Parathyroid adenoma (tissue), 2 donors: ENCODE results near the gene PKD1L1.

Experiments used
- H2AFZ ChIP-seq: fragments of 300-600 bp; sonication (generic); one replicate; pipeline ENCODE4 v1.7.0; 2017; ENCODE audit warnings: antibody characterized with exemption, mild to moderate bottlenecking
- H3K27ac ChIP-seq: fragments of 300-600 bp; sonication (generic); one replicate; pipeline ENCODE4 v1.7.0; 2017
- H3K27me3 ChIP-seq: fragments of 300-600 bp; sonication (generic); one replicate; pipeline ENCODE4 v1.7.0; 2017; ENCODE audit warnings: low read length; ENCODE audit not compliant: control insufficient read depth, insufficient read depth
- H3K36me3 ChIP-seq: fragments of 300-600 bp; sonication (generic); one replicate; pipeline ENCODE4 v1.7.0; 2017; ENCODE audit warnings: low read length; ENCODE audit not compliant: control insufficient read depth, insufficient read depth
- H3K4me1 ChIP-seq: fragments of 300-600 bp; sonication (generic); one replicate; pipeline ENCODE4 v1.7.0; 2017; ENCODE audit warnings: control low read depth
- H3K4me2 ChIP-seq: fragments of 300-600 bp; sonication (generic); one replicate; pipeline ENCODE4 v1.7.0; 2017; ENCODE audit warnings: low read length
- H3K4me3 ChIP-seq: fragments of 300-600 bp; sonication (generic); one replicate; pipeline ENCODE4 v1.7.0; 2017; ENCODE audit warnings: low read depth, low read length
- H3K79me2 ChIP-seq: fragments of 300-600 bp; sonication (generic); one replicate; pipeline ENCODE4 v1.7.0; 2017; ENCODE audit warnings: control low read depth
- H3K9ac ChIP-seq: fragments of 300-600 bp; sonication (generic); one replicate; pipeline ENCODE4 v1.7.0; 2017; ENCODE audit warnings: mild to moderate bottlenecking
- H3K9me3 ChIP-seq: fragments of 300-600 bp; sonication (generic); one replicate; pipeline ENCODE4 v1.7.0; 2017; ENCODE audit warnings: low read length; ENCODE audit not compliant: control insufficient read depth
- CTCF ChIP-seq: fragments of 300-600 bp; sonication (generic); IDR thresholded peaks from one replicate; pipeline ENCODE4 v1.7.0; 2017; ENCODE audit warnings: antibody characterized with exemption, mild to moderate bottlenecking
- donor health status: primary hyperparathyroidism.

PKD1L1 gene

GRCh38 chr7:47941136-47941844 lies 7.0 kb downstream of the PKD1L1 start:
- TF ChIP-seq CTCF, result no peak
- no peaks in the 10 kb centered on the region for H3K27me3 ChIP-seq
- H3K36me3 ChIP-seq, result no peaks in the 10 kb centered on the region
- no peaks in the 10 kb centered on the region for H3K79me2 ChIP-seq
- peak overlapping the region; percentile 33 for H3K27ac ChIP-seq
- H3K9ac ChIP-seq, result no peak overlapping the region
- H3K4me3 ChIP-seq, result no peak overlapping the region
- H3K4me2 ChIP-seq, result no peak overlapping the region
- H3K4me1 ChIP-seq, result no peaks in the 10 kb centered on the region
- no peaks in the 10 kb centered on the region for H3K9me3 ChIP-seq
- H2AFZ ChIP-seq, result no peak overlapping the region

- Histone ChIP-seq H3K4me2 (no peak overlapping the region), H3K4me3 (no peak overlapping the region), H3K27ac (peak overlapping the region; percentile 42), H3K9ac (no peak overlapping the region), H3K9me3 (no peaks in the 10 kb centered on the region), H3K27me3 (no peaks in the 10 kb centered on the region), H3K79me2 (no peaks in the 10 kb centered on the region), H3K36me3 (no peaks in the 10 kb centered on the region), H2AFZ (no peak overlapping the region), H3K4me1 (no peaks in the 10 kb centered on the region)
- no peak for TF ChIP-seq CTCF
These were observed 7.9 kb downstream of the PKD1L1 start for GRCh38 chr7:47940088-47941013.

GRCh38 chr7:47939425-47940036 lies 8.7 kb downstream of the PKD1L1 start:
- TF ChIP-seq CTCF, result no peak
- no peaks in the 10 kb centered on the region for H3K9me3 ChIP-seq
- H3K9ac ChIP-seq, result no peak overlapping the region
- H3K27me3 ChIP-seq, result no peaks in the 10 kb centered on the region
- H3K27ac ChIP-seq, result peak overlapping the region; percentile 42
- H3K4me2 ChIP-seq, result no peak overlapping the region
- H3K4me1 ChIP-seq, result no peaks in the 10 kb centered on the region
- no peak overlapping the region for H2AFZ ChIP-seq
- H3K4me3 ChIP-seq, result no peak overlapping the region
- no peaks in the 10 kb centered on the region for H3K79me2 ChIP-seq
- no peaks in the 10 kb centered on the region for H3K36me3 ChIP-seq

GRCh38 chr7:47938574-47939165 lies 9.6 kb downstream of the PKD1L1 start:
- no peak for TF ChIP-seq CTCF
- Histone ChIP-seq H3K4me1 (no peaks in the 10 kb centered on the region), H2AFZ (no peak overlapping the region), H3K4me3 (no peak overlapping the region), H3K9ac (no peak overlapping the region), H3K27me3 (no peaks in the 10 kb centered on the region), H3K9me3 (no peaks in the 10 kb centered on the region), H3K4me2 (no peak overlapping the region), H3K36me3 (no peaks in the 10 kb centered on the region), H3K79me2 (no peaks in the 10 kb centered on the region), H3K27ac (no peak overlapping the region)
